Spleen (tissue), 7 donors: Measurements from ENCODE around the gene SH3BGRL3.

Source experiments
- POLR2A ChIP-seq, 3 donors: fragments of 450-650 bp; IDR thresholded peaks; one replicate each; pipeline ENCODE4 v1.5.1; 2017; ENCODE audit warnings: antibody characterized with exemption in 3 of 3, mild to moderate bottlenecking in 1 of 3
- POLR2AphosphoS5 ChIP-seq, 3 donors: sonication (generic); formaldehyde crosslinking; IDR thresholded peaks; one replicate each; pipeline ENCODE4 v1.5.1; 2017; ENCODE audit warnings: antibody characterized with exemption in 3 of 3
- TF ChIP-seq, protein P1 (sequence below), 11 experiments: fragments of 200-600 bp in 7 of 11; fragments of 450-650 bp in 4 of 11; sonication (generic) in 4 of 11; IDR thresholded peaks in 8 of 11; conservative IDR thresholded peaks in 3 of 11; 1 replicate in 7 of 11; 2 replicates in 4 of 11; pipeline versions ENCODE4 v1.4.0 to v1.8.0; 2016 to 2021; ENCODE audit warnings: antibody characterized with exemption in 11 of 11, inconsistent platforms in 4 of 11, mild to moderate bottlenecking in 1 of 11
- donor health status: DM: no; HTN: no; CAD: no; lungs with moderate emphysema.
- donor health status: DM: no; HTN: no; CAD: no.
- donor health status: DM: no; HTN: no; CAD: no.

DNA sequence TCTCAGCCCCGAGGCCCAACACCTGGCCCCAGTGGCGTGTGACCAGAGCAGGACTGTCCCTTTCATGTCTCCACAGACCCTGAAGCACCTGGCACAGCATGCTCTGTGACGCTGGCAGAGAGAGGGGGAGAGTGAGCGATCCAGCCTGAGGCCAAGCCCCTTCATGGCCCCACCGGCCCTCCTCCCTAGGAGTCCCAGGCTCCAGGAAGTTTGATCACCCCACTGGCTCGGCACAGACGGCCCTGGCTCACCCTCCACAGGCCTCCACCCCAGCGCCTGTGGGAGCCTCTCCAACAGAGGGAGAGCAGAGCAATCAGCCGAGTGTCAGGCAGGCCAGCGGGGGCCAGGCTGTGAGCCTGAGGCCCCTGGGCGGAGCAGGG, 11.0 kb downstream of the SH3BGRL3 start:
- no peak for TF ChIP-seq POLR2A (IDR thresholded peaks at IDR 0.05)
- TF ChIP-seq, protein P1, sequence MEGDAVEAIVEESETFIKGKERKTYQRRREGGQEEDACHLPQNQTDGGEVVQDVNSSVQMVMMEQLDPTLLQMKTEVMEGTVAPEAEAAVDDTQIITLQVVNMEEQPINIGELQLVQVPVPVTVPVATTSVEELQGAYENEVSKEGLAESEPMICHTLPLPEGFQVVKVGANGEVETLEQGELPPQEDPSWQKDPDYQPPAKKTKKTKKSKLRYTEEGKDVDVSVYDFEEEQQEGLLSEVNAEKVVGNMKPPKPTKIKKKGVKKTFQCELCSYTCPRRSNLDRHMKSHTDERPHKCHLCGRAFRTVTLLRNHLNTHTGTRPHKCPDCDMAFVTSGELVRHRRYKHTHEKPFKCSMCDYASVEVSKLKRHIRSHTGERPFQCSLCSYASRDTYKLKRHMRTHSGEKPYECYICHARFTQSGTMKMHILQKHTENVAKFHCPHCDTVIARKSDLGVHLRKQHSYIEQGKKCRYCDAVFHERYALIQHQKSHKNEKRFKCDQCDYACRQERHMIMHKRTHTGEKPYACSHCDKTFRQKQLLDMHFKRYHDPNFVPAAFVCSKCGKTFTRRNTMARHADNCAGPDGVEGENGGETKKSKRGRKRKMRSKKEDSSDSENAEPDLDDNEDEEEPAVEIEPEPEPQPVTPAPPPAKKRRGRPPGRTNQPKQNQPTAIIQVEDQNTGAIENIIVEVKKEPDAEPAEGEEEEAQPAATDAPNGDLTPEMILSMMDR (IDR thresholded peaks at IDR 0.05 in 8 of 11, conservative IDR thresholded peaks at IDR 0.05 in 3 of 11) = no peak
- TF ChIP-seq POLR2AphosphoS5 (IDR thresholded peaks at IDR 0.05) = no peak
